Measurements from ENCODE around the gene OR2T10.
"Not testable (repeated sequence)": the region's sequence is repeated elsewhere in the genome, so short reads cannot be mapped to it uniquely, and the experiment has no call there.

The OR2T10 gene

GRCh38 chr1:248596615-248597014 is 885 bp downstream of the OR2T10 start:
- no peak for DNase-seq (ENCODE audit: low read depth, low spot score)

- no peak for DNase-seq (ENCODE audit: low read depth, low spot score)
Observed at GRCh38 chr1:248593226-248593625, 4.3 kb downstream of the OR2T10 start.

GRCh38 chr1:248592655-248593054 is 4.8 kb downstream of the OR2T10 start:
- DNase-seq (ENCODE audit: low read depth, low spot score), result no peak

GRCh38 chr1:248590055-248590454 is 7.4 kb downstream of the OR2T10 start:
- DNase-seq (ENCODE audit: low read depth, low spot score), result no peak

GRCh38 chr1:248589334-248589733 is 8.2 kb downstream of the OR2T10 start:
- DNase-seq (ENCODE audit: low read depth, low spot score), result no peak

- DNase-seq (ENCODE audit: low read depth, low spot score), result no peak
Observed at GRCh38 chr1:248585266-248585665, 12.2 kb downstream of the OR2T10 start.

- DNase-seq (ENCODE audit: low read depth, low spot score), result no peak
Observed at GRCh38 chr1:248576260-248576980, 21.1 kb downstream of the OR2T10 start.

GRCh38 chr1:248574657-248575056 is 22.8 kb downstream of the OR2T10 start, which contains the start of gene OR2T34:
TSS of gene OR2T34 (minus strand) at chr1:248574757. CDS start at chr1:248574757, 0 bp downstream.
- not testable (repeated sequence) for DNase-seq (ENCODE audit: low read depth, low spot score)

GRCh38 chr1:248573856-248574255 is 23.6 kb downstream of the OR2T10 start:
- DNase-seq (ENCODE audit: low read depth, low spot score), result not testable (repeated sequence)

- not testable (repeated sequence) for DNase-seq (ENCODE audit: low read depth, low spot score)
Observed at GRCh38 chr1:248572049-248572448, 25.5 kb downstream of the OR2T10 start.

- DNase-seq (ENCODE audit: low read depth, low spot score), result not testable (repeated sequence)
Observed at GRCh38 chr1:248570811-248571210, 26.7 kb downstream of the OR2T10 start.

- not testable (repeated sequence) for DNase-seq (ENCODE audit: low read depth, low spot score)
Observed at GRCh38 chr1:248569049-248569448, 28.5 kb downstream of the OR2T10 start.

GRCh38 chr1:248565530-248566373 is 31.7 kb downstream of the OR2T10 start:
- not testable (repeated sequence) for DNase-seq (ENCODE audit: low read depth, low spot score)

- not testable (repeated sequence) for DNase-seq (ENCODE audit: low read depth, low spot score)
Observed at GRCh38 chr1:248562672-248563071, 34.8 kb downstream of the OR2T10 start, which contains the start of gene OR2T29. TSS of gene OR2T29 (minus strand) at chr1:248562772. CDS start at chr1:248559491, 3,281 bp downstream.

GRCh38 chr1:248551027-248551426 is 46.5 kb downstream of the OR2T10 start:
- DNase-seq (ENCODE audit: low read depth, low spot score), result not testable (repeated sequence)

GRCh38 chr1:248547383-248547782 is 50.1 kb downstream of the OR2T10 start:
- not testable (repeated sequence) for DNase-seq (ENCODE audit: low read depth, low spot score)

All from astrocyte of the hippocampus (primary cell).